GM21619 (cell line): ENCODE data around the gene YOD1.

Experiments
- ATAC-seq: cut with Tn5 transposase; IDR thresholded peaks from one replicate; pipeline ENCODE4 v1.9.1; 2021; ENCODE audit not compliant: unreplicated experiment

The YOD1 gene

GRCh38 chr1:207073906-207074820 lies 23.2 kb upstream of the YOD1 start:
- no peak for ATAC-seq

- ATAC-seq = no peak
Measured at GRCh38 chr1:207072233-207072632, 21.2 kb upstream of the YOD1 start.

- ATAC-seq = no peak
Measured at GRCh38 chr1:207071426-207071825, 20.4 kb upstream of the YOD1 start.

GRCh38 chr1:207070811-207071210 lies 19.8 kb upstream of the YOD1 start:
- ATAC-seq = no peak

GRCh38 chr1:207069858-207070506 lies 19.0 kb upstream of the YOD1 start:
- no peak for ATAC-seq

- no peak for ATAC-seq
Measured at GRCh38 chr1:207069061-207069460, 18.1 kb upstream of the YOD1 start.

- ATAC-seq = no peak
Measured at GRCh38 chr1:207067665-207068064, 16.7 kb upstream of the YOD1 start.

- ATAC-seq = no peak
Measured at GRCh38 chr1:207067185-207067584, 16.2 kb upstream of the YOD1 start.

GRCh38 chr1:207064561-207064960 lies 13.6 kb upstream of the YOD1 start:
- ATAC-seq = no peak

- no peak for ATAC-seq
Measured at GRCh38 chr1:207063014-207063413, 12.0 kb upstream of the YOD1 start.

GRCh38 chr1:207062058-207062457 lies 11.1 kb upstream of the YOD1 start:
- no peak for ATAC-seq

GRCh38 chr1:207060596-207060995 lies 9.6 kb upstream of the YOD1 start:
- no peak for ATAC-seq

- ATAC-seq = no peak
Measured at GRCh38 chr1:207059881-207060280, 8.9 kb upstream of the YOD1 start.

- no peak for ATAC-seq
Measured at GRCh38 chr1:207058878-207059867, 8.2 kb upstream of the YOD1 start.

GRCh38 chr1:207058252-207058651 lies 7.2 kb upstream of the YOD1 start:
- ATAC-seq = no peak

- no peak for ATAC-seq
Measured at GRCh38 chr1:207056673-207057072, 5.7 kb upstream of the YOD1 start.

- ATAC-seq = no peak
Measured at GRCh38 chr1:207055386-207056001, 4.5 kb upstream of the YOD1 start.

GRCh38 chr1:207054491-207054890 lies 3.5 kb upstream of the YOD1 start:
- no peak for ATAC-seq

GRCh38 chr1:207052911-207053769 lies 2.1 kb upstream of the YOD1 start, which contains the start of gene PFKFB2:
TSS of gene PFKFB2 (plus strand) at chr1:207053275. CDS start at chr1:207054718, 1,443 bp downstream.
- ATAC-seq = peak; percentile 74
